Measurements from ENCODE around the gene NDST1.

DNA sequence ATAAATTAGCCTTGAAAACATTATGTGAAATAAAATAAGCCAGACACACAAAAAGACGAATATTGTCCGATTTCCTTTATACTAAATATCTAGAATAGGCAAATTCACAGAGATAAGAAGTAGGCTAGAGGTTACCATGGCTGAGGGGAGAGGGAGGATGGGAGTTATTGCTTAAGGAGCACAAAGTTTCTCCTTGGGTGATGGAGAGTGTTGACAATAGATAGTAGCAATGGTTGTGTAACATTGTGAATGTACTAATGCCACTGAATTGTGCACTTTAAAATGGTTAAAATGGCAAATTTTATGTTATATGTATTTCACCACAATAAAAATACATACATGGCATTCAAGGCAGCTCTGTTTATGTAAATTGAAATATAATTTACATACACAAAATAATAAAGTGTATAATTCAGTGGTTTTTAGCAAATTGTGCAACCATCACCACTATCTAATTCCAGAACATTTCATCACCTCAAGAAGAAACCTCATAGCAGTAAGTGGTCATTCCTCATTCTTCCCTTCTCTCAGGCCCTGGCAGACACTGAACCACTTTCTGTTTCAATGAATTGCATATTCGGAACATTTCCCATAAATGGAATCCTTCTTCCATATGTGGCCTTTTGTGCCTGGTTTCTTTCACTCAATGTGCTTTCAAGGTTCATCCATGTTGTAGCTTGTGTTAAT is 59.2 kb downstream of the NDST1 start:
- TF ChIP-seq EZH2phosphoT487 (IDR thresholded peaks at IDR 0.05; ENCODE audit: borderline replicate concordance, low read depth, low read length), result no peak
- TF ChIP-seq, protein P1, sequence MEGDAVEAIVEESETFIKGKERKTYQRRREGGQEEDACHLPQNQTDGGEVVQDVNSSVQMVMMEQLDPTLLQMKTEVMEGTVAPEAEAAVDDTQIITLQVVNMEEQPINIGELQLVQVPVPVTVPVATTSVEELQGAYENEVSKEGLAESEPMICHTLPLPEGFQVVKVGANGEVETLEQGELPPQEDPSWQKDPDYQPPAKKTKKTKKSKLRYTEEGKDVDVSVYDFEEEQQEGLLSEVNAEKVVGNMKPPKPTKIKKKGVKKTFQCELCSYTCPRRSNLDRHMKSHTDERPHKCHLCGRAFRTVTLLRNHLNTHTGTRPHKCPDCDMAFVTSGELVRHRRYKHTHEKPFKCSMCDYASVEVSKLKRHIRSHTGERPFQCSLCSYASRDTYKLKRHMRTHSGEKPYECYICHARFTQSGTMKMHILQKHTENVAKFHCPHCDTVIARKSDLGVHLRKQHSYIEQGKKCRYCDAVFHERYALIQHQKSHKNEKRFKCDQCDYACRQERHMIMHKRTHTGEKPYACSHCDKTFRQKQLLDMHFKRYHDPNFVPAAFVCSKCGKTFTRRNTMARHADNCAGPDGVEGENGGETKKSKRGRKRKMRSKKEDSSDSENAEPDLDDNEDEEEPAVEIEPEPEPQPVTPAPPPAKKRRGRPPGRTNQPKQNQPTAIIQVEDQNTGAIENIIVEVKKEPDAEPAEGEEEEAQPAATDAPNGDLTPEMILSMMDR (conservative IDR thresholded peaks at IDR 0.05; ENCODE audit: low read length), result no peak
